Body of pancreas (tissue), 4 donors: ENCODE data around the gene DCHS2.

Source experiments
- POLR2A ChIP-seq, 3 donors: fragments of 450-650 bp; IDR thresholded peaks; one replicate each; pipeline ENCODE4 v1.6.1; 2016; ENCODE audit warnings: antibody characterized with exemption in 3 of 3, mild to moderate bottlenecking in 2 of 3
- TF ChIP-seq, protein P1 (sequence below), 7 experiments: fragments of 450-650 bp in 4 of 7; fragments of 200-600 bp in 3 of 7; sonication (generic) in 3 of 7; IDR thresholded peaks; one replicate each; pipeline ENCODE4 v1.5.1; 2016 to 2019; ENCODE audit warnings: antibody characterized with exemption in 7 of 7

DNA sequence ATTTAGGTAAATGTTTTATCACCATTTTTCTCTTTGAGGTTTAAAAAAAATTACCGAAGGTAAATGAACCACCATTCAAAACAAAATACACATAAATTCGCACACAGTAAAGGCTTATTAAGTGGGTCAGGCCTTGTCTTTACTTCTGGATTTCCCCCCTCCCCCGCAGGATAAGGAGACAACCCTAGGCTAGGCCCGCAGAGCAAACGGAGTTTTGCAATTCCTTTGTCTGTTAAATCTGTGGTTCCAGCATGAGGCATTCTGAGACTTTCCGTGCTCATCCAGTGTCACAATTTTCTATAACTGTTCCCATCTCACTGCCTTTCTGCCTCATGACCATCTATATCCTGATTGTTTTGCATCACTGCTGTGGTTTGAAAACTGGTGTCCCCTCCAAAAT, 307.4 kb downstream of the DCHS2 start:
- TF ChIP-seq, protein P1, sequence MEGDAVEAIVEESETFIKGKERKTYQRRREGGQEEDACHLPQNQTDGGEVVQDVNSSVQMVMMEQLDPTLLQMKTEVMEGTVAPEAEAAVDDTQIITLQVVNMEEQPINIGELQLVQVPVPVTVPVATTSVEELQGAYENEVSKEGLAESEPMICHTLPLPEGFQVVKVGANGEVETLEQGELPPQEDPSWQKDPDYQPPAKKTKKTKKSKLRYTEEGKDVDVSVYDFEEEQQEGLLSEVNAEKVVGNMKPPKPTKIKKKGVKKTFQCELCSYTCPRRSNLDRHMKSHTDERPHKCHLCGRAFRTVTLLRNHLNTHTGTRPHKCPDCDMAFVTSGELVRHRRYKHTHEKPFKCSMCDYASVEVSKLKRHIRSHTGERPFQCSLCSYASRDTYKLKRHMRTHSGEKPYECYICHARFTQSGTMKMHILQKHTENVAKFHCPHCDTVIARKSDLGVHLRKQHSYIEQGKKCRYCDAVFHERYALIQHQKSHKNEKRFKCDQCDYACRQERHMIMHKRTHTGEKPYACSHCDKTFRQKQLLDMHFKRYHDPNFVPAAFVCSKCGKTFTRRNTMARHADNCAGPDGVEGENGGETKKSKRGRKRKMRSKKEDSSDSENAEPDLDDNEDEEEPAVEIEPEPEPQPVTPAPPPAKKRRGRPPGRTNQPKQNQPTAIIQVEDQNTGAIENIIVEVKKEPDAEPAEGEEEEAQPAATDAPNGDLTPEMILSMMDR (IDR thresholded peaks at IDR 0.05) = no peak
- no peak for TF ChIP-seq POLR2A (IDR thresholded peaks at IDR 0.05)
